SH-SY5Y (cell line): ENCODE data around the gene STRBP.

Experiments used
- GATA2 ChIP-seq: IDR thresholded peaks from 2 replicates; pipeline ENCODE4 v1.6.1; 2011; ENCODE audit warnings: mild to moderate bottlenecking, low read depth, low read length
- GATA3 ChIP-seq: IDR thresholded peaks from 2 replicates; pipeline ENCODE4 v1.6.1; 2011; ENCODE audit warnings: low read depth, mild to moderate bottlenecking, low read length, moderate library complexity

DNA sequence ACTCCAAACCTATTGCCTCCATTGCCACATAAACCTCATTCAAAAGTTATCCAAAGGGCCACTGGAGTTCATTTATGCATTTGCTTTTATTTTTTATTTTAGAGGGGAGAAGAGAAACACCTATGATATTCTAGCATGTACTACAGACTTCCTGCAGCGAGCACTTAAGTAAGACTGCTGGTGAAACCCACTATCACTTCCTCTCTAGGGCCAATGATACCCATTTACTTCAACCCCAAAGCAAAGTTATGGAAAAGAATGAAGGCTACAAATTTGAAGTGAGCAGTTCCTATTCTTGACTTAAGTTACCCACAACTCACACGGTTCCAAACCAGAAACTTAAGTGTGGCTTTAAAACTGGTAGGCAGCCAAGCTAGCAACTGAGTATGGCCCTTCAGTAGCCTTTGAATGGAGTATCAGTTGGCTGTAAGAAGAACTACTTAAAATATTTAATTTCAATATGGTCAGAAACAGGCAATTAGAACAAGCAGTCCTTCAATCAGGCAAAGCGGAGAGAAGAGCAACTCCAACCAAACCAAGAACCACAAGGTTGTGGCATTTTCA lies 140.8 kb downstream of the STRBP start:
- TF ChIP-seq GATA2, result no peak
- no peak for TF ChIP-seq GATA3
